Fibroblast of pulmonary artery (primary cell): ENCODE measurements around the gene KIZ.

ENCODE experiments used
- DNase-seq: peaks from one replicate; pipeline ENCODE4 v3.0.0-alpha.2; 2010; ENCODE audit warnings: low read depth
- H3K4me3 ChIP-seq: replicated peaks from 2 replicates; pipeline ENCODE4 v1.5.1; 2011; ENCODE audit warnings: low read depth, mild to moderate bottlenecking, control low read depth, low read length, moderate library complexity
- CTCF ChIP-seq: IDR thresholded peaks from 2 replicates; pipeline ENCODE4 v1.5.1; 2011; ENCODE audit warnings: mild to moderate bottlenecking, control low read depth, low read length, inconsistent platforms; ENCODE audit errors: missing control alignments

KIZ gene

GRCh38 chr20:21147593-21147992 is 21.7 kb downstream of the KIZ start:
- TF ChIP-seq CTCF = no peak
- DNase-seq = peak; percentile 27
- no peak overlapping the region for H3K4me3 ChIP-seq

- TF ChIP-seq CTCF = no peak
- no peak for DNase-seq
- H3K4me3 ChIP-seq = no peak overlapping the region
These were observed 23.5 kb downstream of the KIZ start for GRCh38 chr20:21149344-21149743.

- no peak for TF ChIP-seq CTCF
- DNase-seq = no peak
- H3K4me3 ChIP-seq = no peak overlapping the region
These were observed 25.9 kb downstream of the KIZ start for GRCh38 chr20:21151791-21152190.

- no peak for TF ChIP-seq CTCF
- no peak for DNase-seq
- no peak overlapping the region for H3K4me3 ChIP-seq
These were observed 28.8 kb downstream of the KIZ start for GRCh38 chr20:21154692-21155091.

- no peak overlapping the region for H3K4me3 ChIP-seq
- no peak for DNase-seq
- no peak for TF ChIP-seq CTCF
These were observed 29.4 kb downstream of the KIZ start for GRCh38 chr20:21155268-21155667.

- no peak for TF ChIP-seq CTCF
- no peak overlapping the region for H3K4me3 ChIP-seq
- DNase-seq = peak; percentile 74
These were observed 30.4 kb downstream of the KIZ start for GRCh38 chr20:21156266-21156665.

- TF ChIP-seq CTCF = no peak
- no peak for DNase-seq
- H3K4me3 ChIP-seq = no peak overlapping the region
These were observed 31.1 kb downstream of the KIZ start for GRCh38 chr20:21157006-21157405.
